Amygdala (tissue), 56 donors: ENCODE results near the gene MRPL43.
"Not testable (repeated sequence)": the region's sequence is repeated elsewhere in the genome, so short reads cannot be mapped to it uniquely, and the experiment has no call there.

Experiments
- DNase-seq, 56 donors: peaks; one replicate each; lab custom pipeline; 2025; lab: John Stamatoyannopoulos, UW

The MRPL43 gene

GRCh38 chr10:100986623-100986951 is 710 bp downstream of the MRPL43 start:
- DNase-seq: no peak

DNA sequence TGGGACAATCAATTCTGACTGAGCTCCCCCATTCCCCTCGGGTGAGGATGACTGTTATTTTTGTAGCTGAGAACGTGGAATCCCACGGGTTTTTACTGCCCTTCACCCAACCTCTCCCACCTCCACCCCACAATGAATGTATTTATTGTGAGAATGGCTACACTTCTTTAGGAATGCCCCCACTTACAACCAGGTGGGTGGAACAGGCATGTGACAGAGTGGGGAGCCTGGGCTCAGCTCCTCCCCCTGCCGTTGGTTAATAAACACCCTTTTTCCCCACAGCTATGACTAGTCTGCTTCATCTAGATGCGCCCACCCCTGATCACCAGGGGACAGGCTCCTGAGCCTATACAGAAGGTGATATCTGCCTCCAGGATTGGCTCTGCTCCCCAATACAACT is 2.0 kb downstream of the MRPL43 start:
- no peak for DNase-seq

- no peak for DNase-seq
Observed at GRCh38 chr10:100984672-100985177, 2.6 kb downstream of the MRPL43 start.

DNA sequence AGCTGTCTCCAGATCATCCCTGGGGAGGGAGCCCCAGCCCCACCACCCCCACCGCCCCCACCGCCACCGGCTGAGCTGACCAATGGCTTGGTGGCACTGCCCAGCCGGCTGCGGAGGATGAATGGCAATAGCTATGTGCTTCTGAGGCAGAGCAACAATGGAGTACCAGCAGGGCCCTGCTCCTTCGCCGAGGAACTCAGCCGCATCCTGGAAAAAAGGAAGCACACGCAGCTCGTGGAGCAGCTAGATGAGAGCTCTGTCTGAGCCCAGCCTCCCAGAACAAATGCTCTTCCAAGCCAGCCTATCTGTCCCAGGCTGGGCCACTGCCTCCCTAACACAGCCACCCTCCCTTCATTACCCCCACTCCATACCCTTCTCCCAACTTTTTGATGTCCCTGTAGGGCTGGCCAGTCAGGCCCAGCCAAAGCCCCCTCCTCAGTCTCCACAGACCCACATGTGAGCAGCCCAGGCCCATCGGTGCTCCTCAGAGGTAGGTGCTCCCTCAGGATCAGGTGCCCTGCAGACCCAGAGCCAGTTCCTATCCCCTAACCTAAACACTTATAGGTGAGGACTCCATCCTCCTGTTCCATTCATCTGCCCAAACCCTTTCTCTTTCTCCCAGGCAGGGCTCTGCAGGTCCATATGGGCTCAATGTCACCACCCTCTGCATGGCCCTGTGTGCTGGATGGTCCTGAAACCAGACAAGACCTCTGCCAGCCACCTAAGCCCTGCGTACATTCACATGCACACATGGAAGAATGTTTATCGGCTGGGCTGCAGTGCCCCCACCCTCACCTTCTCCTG is 3.2 kb downstream of the MRPL43 start:
- DNase-seq: no peak

DNA sequence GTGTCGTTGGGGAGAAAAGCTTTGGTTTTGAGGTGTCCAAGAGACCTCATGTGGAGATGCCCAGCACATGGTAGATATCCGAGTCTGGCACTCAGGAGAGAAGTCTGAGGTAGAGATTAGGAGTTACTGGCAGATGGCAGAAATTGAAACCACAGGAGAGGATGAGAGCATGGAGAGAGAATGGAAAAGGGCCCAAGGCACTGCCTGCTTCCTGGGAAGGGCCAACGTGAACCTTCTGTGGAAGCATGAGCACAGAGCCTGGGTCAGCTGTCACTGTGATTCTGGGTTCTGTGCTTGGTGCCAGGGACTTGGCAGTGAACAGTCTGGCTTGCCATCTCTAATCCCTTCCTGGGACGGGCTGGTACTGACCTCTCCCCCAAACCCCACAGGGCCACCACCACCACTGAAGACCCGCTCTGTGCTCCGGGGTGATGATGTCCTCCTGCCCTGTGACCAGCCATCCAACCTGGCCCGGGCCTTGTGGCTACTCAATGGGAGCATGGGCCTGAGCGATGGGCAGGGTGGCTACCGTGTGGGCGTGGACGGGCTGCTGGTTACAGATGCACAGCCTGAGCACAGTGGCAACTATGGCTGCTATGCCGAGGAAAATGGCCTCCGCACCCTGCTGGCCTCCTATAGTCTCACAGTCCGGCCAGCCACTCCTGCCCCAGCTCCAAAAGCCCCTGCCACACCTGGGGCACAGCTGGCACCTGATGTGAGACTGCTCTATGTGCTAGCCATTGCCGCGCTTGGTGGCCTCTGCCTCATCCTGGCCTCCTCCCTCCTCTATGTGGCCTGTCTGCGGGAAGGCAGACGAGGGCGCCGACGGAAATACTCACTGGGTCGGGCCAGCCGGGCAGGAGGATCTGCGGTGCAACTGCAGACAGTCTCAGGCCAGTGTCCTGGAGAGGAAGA is 4.1 kb downstream of the MRPL43 start:
- no peak for DNase-seq

DNA sequence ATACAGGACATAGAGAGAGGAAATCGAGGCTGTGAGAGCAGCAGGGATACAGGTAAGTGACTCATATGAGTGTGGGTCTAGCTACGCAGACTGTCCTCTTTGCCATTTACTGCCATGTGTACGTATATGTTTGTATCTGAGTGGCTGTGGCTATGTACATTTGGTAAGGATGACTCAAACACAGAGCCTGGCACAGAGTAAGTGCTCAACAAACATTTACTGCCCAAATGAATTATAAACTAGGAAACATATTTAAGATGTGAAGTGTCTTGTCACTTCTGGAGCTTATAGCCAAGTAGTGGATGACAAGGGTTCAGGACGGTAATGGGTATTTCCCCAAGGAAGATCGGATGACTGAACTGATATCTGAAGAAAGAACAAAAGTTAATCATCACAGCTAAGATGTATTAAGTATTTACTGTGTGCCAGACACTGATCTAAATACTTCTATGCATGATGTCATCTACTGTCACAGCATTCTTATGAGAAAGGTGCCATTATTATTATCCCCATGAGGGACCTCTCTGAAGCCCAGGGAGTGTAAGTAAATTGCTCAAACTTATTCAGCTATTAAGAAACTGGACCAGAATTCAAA is 6.0 kb downstream of the MRPL43 start:
- DNase-seq: no peak

- no peak for DNase-seq
Observed at GRCh38 chr10:100980711-100981110, 6.6 kb downstream of the MRPL43 start.

DNA sequence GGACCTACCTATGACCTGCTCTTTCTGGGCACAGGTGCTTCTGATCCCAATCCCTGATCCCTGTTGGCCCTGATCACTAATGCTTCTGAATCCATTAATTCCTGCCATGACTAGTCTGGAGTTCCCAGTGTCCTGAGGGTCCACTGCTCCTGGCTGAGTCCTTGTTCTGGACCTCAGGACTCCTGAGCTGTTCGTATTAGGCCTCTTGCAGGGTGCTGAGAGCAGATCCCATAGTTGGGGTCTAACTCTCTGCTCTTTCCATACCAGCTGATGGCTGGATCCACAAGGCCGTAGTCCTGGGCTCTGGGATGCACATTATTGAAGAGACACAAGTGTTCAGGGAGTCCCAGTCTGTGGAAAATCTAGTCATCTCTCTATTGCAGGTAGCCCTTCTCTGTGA is 7.0 kb downstream of the MRPL43 start:
- no peak for DNase-seq

GRCh38 chr10:100979791-100980272 is 7.5 kb downstream of the MRPL43 start:
- no peak for DNase-seq

GRCh38 chr10:100978901-100979195 is 8.4 kb downstream of the MRPL43 start:
- no peak for DNase-seq

DNA sequence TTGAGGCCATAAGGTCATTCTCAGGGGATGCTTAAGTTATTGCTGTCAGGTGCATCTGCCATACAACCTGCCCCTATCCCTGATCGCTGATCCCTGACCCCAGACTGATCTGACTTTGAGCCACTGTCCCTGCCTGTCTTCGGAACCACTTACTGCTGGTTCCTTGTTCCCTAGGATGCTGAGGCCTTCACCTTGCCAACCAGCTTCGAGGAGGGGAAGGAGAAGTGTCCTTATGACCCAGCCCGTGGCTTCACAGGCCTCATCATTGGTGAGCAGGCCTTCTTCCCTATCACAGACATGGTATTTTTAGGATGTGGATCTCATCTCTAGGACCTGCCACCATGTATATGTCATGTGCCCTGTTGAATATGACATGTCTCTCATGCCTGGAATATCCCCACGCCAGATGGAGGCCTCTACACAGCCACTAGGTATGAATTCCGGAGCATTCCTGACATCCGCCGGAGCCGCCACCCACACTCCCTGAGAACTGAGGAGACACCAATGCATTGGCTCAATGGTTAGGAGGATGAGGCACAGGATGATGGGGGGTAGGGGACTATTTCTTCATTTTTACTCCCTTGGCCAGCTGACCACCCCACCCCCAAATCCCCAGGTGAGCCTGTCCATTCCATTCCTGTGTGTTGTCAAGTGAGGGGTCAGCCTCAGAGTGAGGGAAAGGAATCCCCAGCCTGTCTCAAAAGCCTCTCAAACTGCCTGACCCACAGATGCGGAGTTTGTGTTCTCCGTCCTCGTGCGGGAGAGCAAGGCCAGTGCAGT is 9.0 kb downstream of the MRPL43 start:
- no peak for DNase-seq

DNA sequence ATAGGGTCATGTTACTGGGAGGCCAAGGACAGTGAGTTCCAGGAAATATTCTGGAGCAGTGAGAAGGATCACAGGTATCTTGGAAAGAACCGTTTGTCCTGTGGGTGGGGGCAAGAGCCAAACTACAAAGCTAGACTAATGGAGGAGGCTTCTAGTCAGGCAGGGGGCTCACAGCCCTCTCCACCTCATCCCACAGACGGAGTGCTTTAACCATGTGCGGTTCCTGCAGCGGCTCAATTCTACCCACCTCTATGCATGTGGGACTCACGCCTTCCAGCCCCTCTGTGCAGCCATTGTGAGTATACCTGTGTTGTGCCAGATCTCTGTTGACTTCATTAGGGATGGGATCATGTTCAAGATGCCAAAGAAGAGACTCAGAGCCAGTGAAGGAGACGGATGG is 9.9 kb downstream of the MRPL43 start:
- no peak for DNase-seq

DNA sequence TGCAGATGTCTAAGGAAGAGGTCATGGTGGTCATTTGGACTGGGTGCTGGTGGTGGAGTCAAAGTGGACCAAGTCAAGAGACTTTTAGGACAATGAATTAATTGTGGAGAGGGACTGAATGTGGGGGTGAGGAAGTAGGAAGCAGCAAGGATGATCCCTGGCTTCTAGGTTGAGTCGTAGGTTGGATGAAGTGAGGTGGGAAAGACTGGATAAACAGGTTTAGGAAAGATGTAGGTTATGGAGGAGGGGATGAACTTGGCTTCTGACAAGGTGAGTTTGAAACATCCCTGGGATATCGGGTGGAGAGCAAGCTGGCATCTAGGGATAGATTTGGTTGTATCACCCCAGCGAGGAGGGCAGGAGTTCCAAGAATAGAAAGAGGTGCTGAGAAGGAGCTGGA is 10.4 kb downstream of the MRPL43 start:
- DNase-seq: no peak

DNA sequence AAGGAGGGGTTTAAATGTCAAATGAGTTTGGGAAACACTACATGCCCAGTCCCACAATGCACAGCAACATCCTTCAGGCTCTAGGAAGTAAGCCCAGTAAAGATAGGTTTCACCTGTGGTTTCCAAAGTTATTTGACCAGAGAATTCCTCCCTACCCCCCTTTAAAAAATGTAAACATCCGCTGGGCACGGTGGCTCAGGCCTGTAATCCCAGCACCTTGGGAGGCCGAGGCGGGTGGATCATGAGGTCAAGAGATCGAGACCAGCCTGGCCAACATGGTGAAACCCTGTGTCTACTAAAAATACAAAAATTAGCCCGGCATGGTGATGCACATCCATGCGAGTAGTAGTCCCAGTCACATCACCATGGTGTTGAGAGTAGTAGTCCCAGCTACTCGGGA is 11.9 kb downstream of the MRPL43 start:
- not testable (repeated sequence) for DNase-seq

DNA sequence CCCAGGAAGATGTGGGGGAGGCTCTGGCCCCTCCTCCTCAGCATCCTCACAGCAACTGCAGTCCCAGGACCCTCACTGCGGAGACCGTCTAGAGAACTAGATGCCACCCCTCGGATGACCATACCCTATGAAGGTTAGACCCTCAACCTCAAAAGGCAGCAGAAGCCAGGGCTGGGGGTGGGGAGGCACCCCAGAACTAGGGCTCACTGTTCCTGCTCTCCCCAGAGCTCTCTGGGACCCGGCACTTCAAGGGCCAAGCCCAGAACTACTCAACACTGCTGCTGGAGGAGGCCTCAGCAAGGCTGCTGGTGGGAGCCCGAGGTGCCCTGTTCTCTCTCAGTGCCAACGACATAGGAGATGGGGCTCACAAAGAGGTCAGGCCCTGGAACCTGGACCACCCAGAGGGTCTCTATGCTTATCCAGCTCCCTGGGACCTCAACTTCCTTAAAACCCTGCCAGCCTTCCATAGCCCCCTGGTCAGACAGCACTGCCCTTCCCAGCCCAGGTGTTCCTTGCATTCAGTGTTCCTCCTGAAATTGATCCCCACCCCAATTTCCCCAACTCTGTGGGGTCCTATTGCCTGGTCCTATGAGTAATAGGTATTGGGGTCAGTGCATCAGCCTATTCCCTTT is 14.3 kb downstream of the MRPL43 start:
- no peak for DNase-seq

GRCh38 chr10:100972115-100972903 is 15.0 kb downstream of the MRPL43 start:
- no peak for DNase-seq

DNA sequence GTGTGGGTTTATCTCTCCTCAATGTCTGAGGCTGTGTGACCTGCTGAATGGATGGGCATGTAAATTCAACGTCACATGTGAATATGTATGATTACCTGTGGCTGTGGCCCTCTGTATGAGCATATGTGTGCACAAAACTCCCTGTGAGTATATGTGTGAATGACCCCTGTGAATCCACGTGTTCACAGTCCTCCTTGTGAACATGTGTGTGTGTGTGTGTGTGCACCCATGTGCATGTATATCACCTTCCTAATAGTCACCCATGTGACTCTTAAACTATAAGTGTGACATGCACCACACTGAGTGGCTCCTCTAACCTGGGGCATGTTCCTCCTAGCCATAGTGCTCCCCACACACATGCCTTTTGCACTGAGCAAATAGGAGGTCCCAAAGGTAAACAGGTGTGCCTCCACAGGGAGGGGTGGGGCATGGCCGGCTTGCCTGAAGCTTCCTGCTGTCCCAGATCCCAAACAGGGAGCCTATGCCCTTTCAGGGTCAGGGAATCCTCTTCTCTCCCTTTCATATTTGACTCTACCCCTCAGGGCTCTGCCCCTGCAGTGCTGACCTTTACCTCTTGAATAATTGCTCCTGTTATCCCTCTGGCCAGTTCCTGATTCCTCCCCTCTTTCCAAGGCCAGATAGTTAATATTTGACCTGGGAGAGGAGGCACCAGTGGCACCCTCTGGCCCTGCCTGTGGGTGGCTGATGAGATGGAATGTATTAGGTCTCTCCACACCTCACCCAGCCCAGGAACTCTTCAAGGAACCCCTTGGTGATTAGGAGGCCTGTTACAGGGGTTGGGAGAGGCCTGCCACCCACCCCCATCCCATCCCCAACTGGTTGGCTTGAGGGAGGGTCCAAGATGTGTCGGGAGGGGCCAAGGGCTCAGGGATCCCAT is 16.1 kb downstream of the MRPL43 start:
- DNase-seq: no peak
